Stimulated activated naive CD4-positive, alpha-beta T cell treated with Interleukin-2 at 50 U/mL for 16 hours (primary cell): Measurements from ENCODE around the gene ATP5PB.
A peak's percentile ranks its signal among the peaks of the same experiment; 100 is the strongest.

ENCODE experiments used
- DNase-seq: peaks from one replicate; lab custom pipeline; 2025; lab: John Stamatoyannopoulos, UW

The ATP5PB gene

DNA sequence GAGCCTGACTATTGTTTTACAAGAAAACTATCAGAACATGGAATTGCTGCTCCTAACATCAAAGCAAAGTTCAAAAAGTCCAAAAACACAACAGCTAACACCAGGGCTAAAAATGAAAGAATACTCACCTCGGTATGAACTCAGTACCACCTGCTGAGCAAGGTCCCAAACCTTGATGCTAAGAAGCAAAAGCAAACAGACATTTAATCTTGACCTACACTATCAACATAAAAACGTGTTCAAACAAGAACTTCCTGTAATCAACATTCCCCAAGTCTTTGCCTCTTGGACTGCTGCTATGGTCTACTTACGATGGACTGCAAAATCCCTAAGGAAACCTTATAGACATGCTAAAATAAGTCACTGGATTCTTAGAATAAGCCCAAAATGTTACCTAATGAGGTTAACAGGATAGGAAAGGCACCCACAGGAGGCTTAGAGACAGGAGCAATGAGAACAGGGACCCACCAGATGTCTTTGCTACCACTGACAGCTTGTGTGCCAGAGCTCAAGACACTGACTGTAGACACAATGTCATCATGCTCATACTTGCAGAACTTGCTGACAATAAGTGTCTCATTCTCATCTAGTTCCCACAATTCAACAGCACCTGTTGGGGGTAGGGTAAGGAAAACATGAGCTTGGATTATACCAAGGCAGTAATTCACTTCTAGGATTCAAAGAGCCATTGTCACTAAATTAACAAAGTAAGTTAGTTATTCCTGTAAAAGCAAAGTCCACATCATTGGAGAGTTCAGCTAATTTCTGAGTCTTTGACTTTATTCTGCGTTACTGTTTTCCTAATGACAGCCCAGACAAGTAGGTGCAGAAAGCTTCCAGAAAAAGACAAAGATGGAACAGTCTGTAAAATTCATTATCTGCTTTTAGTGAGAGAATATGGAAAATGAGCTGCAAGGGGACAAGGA is 2.0 kb upstream of the ATP5PB start:
- DNase-seq: no peak

- peak; percentile 45 for DNase-seq
Measured at GRCh38 chr1:111448482-111448917, 764 bp upstream of the ATP5PB start.

GRCh38 chr1:111449703-111450017 is 396 bp downstream of the ATP5PB start:
- DNase-seq: no peak

DNA sequence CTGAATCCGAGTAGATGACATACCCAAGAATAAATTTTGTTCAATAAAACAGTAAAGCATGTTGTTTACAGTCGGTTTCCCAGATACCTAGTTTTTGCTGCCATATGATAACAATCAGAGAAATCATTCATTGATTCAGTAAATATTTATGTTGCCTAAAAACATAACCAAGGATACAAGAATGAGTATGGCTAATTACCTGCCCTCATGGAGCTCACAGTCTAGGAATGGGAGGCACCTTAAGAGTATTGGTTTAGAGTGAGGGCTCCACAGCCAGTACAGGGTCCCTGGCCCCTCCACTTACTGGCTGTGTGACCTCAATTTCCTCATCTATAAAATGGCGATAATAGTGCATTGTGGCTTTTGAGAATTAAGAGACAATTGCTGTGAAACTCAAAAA is 921 bp downstream of the ATP5PB start:
- no peak for DNase-seq

DNA sequence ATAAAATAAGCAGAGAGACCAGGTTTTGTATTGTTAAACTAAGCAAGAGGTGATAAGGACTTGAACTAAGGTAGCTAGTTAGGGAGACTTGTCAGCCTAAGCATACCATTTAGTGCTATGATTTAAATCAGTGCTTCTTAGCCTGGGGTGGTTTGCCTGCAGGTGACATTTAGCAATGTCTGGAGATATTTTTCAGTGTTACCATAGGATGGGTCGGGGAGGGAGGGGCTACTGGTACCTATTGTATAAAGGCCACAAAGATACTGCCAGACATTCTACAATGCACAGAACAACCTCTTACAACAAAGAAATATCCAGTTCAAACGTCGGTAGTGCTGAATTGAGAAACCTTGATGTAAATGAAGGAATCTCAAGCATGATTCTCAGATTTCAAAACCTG is 3.3 kb downstream of the ATP5PB start:
- DNase-seq: no peak

DNA sequence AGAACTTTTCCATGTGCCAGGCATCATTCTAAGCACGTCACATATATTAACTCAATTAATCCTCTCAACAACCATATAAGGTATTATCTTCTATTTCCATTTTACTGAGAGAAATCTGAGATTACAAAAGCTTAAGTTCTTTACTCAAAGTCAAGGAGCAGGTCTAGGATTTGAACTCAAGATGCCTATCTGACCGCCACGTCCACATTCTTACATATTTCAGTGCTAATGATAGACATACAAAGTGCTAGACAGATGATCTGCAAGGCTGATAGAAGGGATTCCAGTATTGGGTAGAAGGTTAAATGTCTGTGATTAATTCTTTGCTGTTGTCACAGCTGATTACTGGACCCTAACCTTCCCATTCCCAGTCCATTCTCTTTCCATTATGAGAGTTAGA is 4.4 kb downstream of the ATP5PB start:
- no peak for DNase-seq

DNA sequence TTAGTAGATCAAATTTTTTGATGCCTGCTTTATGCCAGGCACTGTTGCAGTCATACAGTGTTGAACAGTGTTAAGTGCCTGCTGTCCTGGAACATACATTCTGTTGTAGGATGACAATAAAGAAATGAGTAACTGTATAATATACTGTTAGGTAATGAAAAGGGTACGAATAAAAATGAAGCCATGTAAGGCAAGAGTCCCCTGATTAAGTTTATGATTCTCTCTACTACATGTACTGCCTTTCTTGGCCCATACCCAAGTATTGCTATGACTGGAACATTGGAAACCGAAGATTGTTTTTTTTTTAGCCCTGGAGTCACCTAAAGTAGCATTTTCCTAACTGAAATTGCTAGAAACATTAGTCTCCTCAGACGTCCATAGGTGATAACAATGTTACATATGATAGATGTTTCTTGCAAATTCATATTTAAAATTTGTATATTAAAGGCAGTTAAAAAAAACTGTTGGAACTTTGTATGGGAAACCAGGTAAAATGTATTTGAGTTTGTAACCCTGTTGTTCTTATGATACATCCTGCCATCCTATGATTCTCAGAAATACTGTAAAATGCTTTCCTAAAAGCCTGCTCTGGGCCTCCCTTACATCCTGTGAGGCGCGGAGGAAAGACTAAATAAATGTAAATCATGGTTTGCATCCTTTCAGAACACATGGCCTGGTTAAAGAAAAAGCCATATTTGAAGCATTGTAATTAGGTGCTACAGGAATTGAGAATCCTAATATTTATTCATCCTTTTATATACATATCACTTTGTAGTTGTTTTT is 5.8 kb downstream of the ATP5PB start:
- DNase-seq: no peak

- DNase-seq: no peak
Measured at GRCh38 chr1:111455642-111456031, 6.4 kb downstream of the ATP5PB start.

- DNase-seq: no peak
Measured at GRCh38 chr1:111461765-111462164, 12.5 kb downstream of the ATP5PB start.

DNA sequence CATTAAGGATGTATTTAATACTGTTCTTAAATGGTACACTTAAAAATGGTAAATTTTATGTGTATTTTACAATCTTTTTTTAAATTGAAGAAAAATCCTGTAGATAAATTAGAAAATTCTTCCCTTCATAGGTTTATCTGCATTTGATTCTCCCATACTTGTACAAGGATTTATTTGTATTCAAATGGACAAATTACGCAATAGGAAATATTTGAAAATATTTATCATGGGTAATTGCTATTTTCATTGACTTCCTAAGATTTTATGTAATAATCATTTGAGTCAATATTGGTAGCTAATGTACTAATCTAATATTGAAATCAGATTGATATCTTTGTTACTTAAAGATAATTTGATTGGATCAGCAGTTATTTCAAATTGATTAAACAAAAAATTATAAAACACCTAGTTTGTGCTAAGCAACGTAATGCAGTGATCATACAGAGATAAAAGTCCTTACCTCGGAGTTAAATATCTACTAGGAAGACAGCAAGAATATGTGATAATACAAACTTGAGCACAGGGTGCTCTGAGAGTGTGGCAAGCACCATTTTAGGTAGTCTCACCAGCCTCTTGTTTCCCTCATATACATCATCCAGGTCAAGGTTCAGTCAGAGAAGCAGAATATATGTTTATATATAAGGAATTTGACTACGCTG is 13.2 kb downstream of the ATP5PB start:
- no peak for DNase-seq

DNA sequence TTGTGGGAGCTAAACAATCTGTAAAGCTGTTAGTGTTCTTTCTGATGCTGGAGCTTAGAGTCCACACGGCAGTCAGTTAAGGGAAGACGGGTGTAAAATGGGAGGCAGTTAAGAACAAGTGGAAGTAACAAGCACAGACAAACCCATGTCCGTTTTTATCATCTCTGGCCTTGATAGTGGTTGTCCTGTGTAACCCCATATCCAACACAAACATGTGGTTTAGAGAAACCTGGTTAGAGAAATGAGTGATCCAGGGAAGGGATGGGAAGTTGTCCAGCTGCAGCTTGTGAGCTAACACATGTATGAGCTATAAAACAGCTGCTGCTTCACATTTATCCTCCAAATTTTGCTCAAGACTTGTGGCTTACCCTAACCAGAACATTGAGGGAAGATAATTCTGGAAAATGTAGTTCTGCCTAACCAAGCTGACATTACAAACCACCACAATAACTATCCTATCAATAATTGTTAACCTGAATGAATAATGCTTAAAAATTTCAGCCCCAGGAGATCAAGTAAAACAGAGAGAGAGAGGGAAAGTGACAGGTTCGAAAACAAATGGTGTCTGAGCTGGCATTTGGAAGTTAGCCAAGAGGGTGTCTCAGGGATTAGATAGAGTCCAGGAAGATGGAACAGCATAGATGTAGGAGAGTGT is 13.9 kb downstream of the ATP5PB start:
- DNase-seq: no peak

- no peak for DNase-seq
Measured at GRCh38 chr1:111465754-111466153, 16.5 kb downstream of the ATP5PB start.

DNA sequence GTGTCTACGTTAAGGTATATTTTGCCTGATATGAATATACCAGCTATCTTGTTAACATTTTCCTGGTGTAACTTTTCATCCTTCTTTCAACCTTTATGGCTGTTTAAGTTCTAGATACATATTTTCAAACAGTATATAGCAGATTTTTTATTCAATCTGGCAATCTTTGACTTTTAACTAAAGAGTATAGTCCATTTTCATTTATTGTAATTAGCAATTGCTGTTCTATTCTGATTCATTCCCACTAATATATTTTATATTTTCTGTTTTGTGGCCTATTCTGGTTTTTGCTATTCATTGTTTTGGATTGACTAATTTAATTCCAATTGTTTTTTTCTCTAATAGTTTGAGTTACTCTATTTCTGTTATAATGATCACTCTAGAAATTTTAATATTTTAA is 17.2 kb downstream of the ATP5PB start:
- DNase-seq: no peak

- DNase-seq: no peak
Measured at GRCh38 chr1:111467865-111468716, 18.8 kb downstream of the ATP5PB start.

- DNase-seq: no peak
Measured at GRCh38 chr1:111468717-111469100, 19.4 kb downstream of the ATP5PB start.

DNA sequence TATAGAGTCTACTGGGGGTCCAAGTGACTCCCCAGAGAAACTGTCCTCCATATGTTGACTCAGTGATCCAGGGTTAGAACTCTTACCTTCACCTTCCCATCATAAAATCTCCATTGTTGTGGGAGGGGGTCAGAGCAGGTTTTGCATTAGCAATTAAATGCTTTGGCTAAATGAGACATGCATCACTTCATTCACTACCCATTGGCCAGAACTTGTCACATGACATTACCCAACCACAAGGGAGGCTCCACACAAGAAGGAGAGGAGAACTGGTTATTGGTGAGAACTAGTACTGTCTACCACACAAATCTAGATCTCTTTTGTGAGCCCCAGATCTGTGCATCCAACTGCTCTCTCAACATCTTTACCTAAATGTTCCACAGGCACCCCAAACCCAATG is 20.3 kb downstream of the ATP5PB start:
- no peak for DNase-seq

DNA sequence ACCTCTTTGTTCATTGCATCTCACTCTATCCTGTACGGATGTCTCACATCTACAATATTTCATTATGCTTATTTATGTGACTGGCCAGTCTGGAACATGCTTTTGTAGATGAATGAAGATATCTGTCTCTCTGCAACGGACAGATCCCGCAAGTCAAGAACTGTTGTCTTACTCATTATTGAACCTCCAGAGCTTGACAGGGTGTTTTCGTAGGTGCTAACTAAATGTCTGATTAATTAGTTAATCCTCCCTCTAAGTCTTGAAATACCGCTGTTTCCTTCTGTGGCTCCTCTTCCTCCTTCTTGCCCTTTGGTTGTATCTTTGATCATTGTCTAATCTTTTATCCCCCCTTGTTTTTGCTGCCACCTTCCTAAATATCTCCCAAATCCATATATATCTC is 21.3 kb downstream of the ATP5PB start:
- DNase-seq: no peak

- DNase-seq: peak; percentile 59
Measured at GRCh38 chr1:111471012-111471411, 21.7 kb downstream of the ATP5PB start.

GRCh38 chr1:111471538-111471937 is 22.3 kb downstream of the ATP5PB start:
- no peak for DNase-seq

DNA sequence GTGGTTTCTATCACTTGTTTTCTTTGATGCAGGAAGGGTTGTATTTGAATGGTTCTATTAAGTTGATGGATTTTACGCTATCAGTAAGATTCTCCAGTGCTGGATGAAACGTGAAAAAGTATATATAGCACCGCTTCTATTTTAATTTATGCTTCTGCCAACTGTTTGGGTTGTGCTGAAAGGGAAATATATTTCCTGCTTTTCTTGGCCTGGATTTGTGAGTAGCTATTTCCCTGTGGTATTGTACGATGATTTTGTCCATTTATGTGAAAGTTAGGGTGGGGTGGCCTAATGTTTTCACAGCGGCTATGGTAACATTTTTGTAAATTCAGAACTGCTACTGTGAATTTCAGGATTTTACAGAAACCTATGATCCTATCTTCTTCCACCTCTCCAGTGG is 24.8 kb downstream of the ATP5PB start:
- DNase-seq: no peak

GRCh38 chr1:111474521-111474920 is 25.3 kb downstream of the ATP5PB start:
- DNase-seq: no peak
